GM12865 (cell line): ENCODE data around the gene PROSER2.

ENCODE experiments used
- DNase-seq: peaks from one replicate; pipeline ENCODE4 v3.0.0; 2010; ENCODE audit warnings: low read depth
- H3K4me3 ChIP-seq: 2 replicates; pipeline ENCODE4 v1.5.1; 2011; ENCODE audit warnings: mild to moderate bottlenecking, low read depth, low read length, control low read depth
- CTCF ChIP-seq: IDR thresholded peaks from 2 replicates; pipeline ENCODE4 v1.5.1; 2011; ENCODE audit warnings: low read length, control low read depth, low read depth, inconsistent platforms; ENCODE audit not compliant: insufficient read depth; ENCODE audit errors: missing control alignments

PROSER2 gene

GRCh38 chr10:11910102-11910501, 86.9 kb downstream of the PROSER2 start:
- no peak for TF ChIP-seq CTCF
- no peak overlapping the region for H3K4me3 ChIP-seq
- DNase-seq: no peak

GRCh38 chr10:11913079-11913641, 90.0 kb downstream of the PROSER2 start:
- no peak overlapping the region for H3K4me3 ChIP-seq
- TF ChIP-seq CTCF: no peak
- DNase-seq: no peak

- no peak overlapping the region for H3K4me3 ChIP-seq
- no peak for TF ChIP-seq CTCF
- no peak for DNase-seq
Measured at GRCh38 chr10:11918384-11918783, 95.2 kb downstream of the PROSER2 start.

GRCh38 chr10:11919271-11919670, 96.1 kb downstream of the PROSER2 start:
- TF ChIP-seq CTCF: no peak
- no peak for DNase-seq
- no peak overlapping the region for H3K4me3 ChIP-seq
